ENCODE data around the gene NBEAL2.
"Not testable (repeated sequence)": the region's sequence is repeated elsewhere in the genome, so short reads cannot be mapped to it uniquely, and the experiment has no call there.

Gene NBEAL2

GRCh38 chr3:47014036-47014435 lies 34.6 kb downstream of the NBEAL2 start:
- no peaks in the 10 kb centered on the region for H3K9me3 ChIP-seq (ENCODE audit: control insufficient read depth, low read length)
- no peak for DNase-seq (ENCODE audit: low read depth)
- H3K27me3 ChIP-seq (replicated peaks; ENCODE audit: control insufficient read depth, insufficient read depth, low read length), result no peaks in the 10 kb centered on the region
- no peak overlapping the region for H3K4me3 ChIP-seq (ENCODE audit: low read length)
- peaks cover 19% of the 10 kb centered on the region for H3K4me1 ChIP-seq (ENCODE audit: control insufficient read depth, insufficient read depth, low read length)
- peaks cover 40% of the 10 kb centered on the region for H3K36me3 ChIP-seq (ENCODE audit: control insufficient read depth, insufficient read depth, low read length, severe bottlenecking)
- no peak overlapping the region for H3K9ac ChIP-seq (ENCODE audit: low read length)

- Histone ChIP-seq H3K9ac (ENCODE audit: low read length) (no peak overlapping the region), H3K36me3 (ENCODE audit: control insufficient read depth, insufficient read depth, low read length, severe bottlenecking) (peaks cover 48% of the 10 kb centered on the region), H3K4me3 (ENCODE audit: low read length) (no peak overlapping the region), H3K27me3 (replicated peaks; ENCODE audit: control insufficient read depth, insufficient read depth, low read length) (no peaks in the 10 kb centered on the region), H3K9me3 (ENCODE audit: control insufficient read depth, low read length) (no peaks in the 10 kb centered on the region), H3K4me1 (ENCODE audit: control insufficient read depth, insufficient read depth, low read length) (peaks cover 11% of the 10 kb centered on the region)
- DNase-seq (ENCODE audit: low read depth), result no peak
Measured at GRCh38 chr3:47015151-47015550, 35.7 kb downstream of the NBEAL2 start.

DNA sequence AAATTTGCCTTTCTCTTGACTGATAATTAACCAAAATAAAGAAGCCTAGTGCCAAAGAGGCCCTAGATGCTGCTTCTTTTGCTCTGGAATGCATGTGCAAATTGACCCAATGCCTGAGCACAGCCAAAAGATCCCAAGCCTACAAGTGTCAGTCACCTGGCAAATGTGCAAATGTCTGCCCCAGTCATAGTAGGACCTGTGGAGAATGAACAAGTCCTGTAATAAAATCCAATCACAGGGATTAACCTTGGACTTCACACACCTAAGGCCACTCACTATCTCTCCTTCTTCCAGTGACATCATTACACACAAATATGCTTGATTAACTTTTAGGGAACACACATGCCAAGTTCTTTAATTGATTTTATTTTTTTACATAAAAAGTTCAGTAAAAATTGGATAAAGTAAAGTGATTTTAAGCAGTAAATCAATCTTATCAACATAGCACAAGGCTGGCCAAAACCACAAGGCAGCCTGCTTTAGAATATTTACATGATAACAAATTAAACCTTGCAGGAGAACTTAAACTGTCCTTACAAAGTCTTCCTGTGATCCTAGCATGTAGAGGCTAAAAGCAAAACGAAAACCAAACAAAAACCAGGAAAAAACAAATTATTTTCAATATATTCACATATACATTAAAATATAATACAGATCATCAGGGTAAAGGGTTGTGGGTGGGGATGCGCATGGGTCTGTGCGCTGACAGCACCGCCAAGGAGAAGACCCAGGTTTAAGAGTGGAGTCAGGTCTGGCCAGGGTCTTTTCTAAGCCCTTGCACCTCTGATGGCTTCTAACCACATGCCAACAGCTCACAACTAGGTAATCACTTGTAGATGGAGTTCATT lies 36.8 kb downstream of the NBEAL2 start:
- H3K9me3 ChIP-seq (ENCODE audit: control insufficient read depth, low read length), result no peaks in the 10 kb centered on the region
- H3K4me1 ChIP-seq (ENCODE audit: control insufficient read depth, insufficient read depth, low read length), result peaks cover 10% of the 10 kb centered on the region
- DNase-seq (ENCODE audit: low read depth), result no peak
- no peak overlapping the region for H3K4me3 ChIP-seq (ENCODE audit: low read length)
- H3K9ac ChIP-seq (ENCODE audit: low read length), result no peak overlapping the region
- peaks cover 48% of the 10 kb centered on the region for H3K36me3 ChIP-seq (ENCODE audit: control insufficient read depth, insufficient read depth, low read length, severe bottlenecking)
- no peaks in the 10 kb centered on the region for H3K27me3 ChIP-seq (replicated peaks; ENCODE audit: control insufficient read depth, insufficient read depth, low read length)

DNA sequence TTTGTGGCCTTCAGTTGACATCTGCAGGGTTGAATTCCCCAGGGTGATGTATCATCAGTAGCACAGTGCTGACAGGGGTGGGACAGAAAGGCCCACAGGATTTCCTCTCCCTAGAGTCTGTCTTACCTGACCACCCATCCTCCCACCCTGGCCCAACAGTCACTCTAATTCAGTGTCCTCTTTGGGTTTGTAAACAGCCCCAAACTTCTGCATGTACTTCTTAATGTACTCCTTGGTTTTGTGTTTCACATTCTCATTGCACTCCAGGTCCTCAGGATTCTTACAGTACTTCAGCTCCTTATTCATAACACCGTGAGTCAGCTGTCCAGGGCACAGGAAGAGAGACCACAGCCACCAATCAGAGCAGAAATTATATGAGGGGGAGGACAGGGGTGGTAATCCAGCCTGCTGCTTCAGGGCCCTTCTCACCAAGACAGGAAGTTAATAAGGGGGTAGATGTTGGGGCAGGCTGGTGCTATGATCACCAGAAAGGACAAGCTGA lies 37.5 kb downstream of the NBEAL2 start:
- H3K4me1 ChIP-seq (ENCODE audit: control insufficient read depth, insufficient read depth, low read length), result peaks cover 10% of the 10 kb centered on the region
- peaks cover 48% of the 10 kb centered on the region for H3K36me3 ChIP-seq (ENCODE audit: control insufficient read depth, insufficient read depth, low read length, severe bottlenecking)

GRCh38 chr3:47017504-47018268 lies 38.2 kb downstream of the NBEAL2 start:
- Histone ChIP-seq H3K27me3 (replicated peaks; ENCODE audit: control insufficient read depth, insufficient read depth, low read length) (no peaks in the 10 kb centered on the region), H3K36me3 (ENCODE audit: control insufficient read depth, insufficient read depth, low read length, severe bottlenecking) (peaks cover 48% of the 10 kb centered on the region), H3K4me3 (ENCODE audit: low read length) (no peak overlapping the region), H3K9ac (ENCODE audit: low read length) (no peak overlapping the region), H3K4me1 (ENCODE audit: control insufficient read depth, insufficient read depth, low read length) (peaks cover 17% of the 10 kb centered on the region), H3K9me3 (ENCODE audit: control insufficient read depth, low read length) (no peaks in the 10 kb centered on the region)
- DNase-seq (ENCODE audit: low read depth), result no peak

More for the DNA sequence above, 37.5 kb downstream of the NBEAL2 start:
- no peak overlapping the region for H3K9ac ChIP-seq (ENCODE audit: low read length)
- H3K27me3 ChIP-seq (replicated peaks; ENCODE audit: control insufficient read depth, insufficient read depth, low read length), result no peaks in the 10 kb centered on the region
- H3K4me3 ChIP-seq (ENCODE audit: low read length), result no peak overlapping the region
- peak; percentile 53 for DNase-seq (ENCODE audit: low read depth)
- H3K9me3 ChIP-seq (ENCODE audit: control insufficient read depth, low read length), result no peaks in the 10 kb centered on the region

- Histone ChIP-seq H3K4me3 (ENCODE audit: low read length) (no peak overlapping the region), H3K36me3 (ENCODE audit: control insufficient read depth, insufficient read depth, low read length, severe bottlenecking) (peaks cover 48% of the 10 kb centered on the region), H3K4me1 (ENCODE audit: control insufficient read depth, insufficient read depth, low read length) (peaks cover 20% of the 10 kb centered on the region), H3K9me3 (ENCODE audit: control insufficient read depth, low read length) (no peaks in the 10 kb centered on the region), H3K9ac (ENCODE audit: low read length) (no peak overlapping the region), H3K27me3 (replicated peaks; ENCODE audit: control insufficient read depth, insufficient read depth, low read length) (no peaks in the 10 kb centered on the region)
- no peak for DNase-seq (ENCODE audit: low read depth)
Measured at GRCh38 chr3:47018269-47018611, 38.8 kb downstream of the NBEAL2 start.

DNA sequence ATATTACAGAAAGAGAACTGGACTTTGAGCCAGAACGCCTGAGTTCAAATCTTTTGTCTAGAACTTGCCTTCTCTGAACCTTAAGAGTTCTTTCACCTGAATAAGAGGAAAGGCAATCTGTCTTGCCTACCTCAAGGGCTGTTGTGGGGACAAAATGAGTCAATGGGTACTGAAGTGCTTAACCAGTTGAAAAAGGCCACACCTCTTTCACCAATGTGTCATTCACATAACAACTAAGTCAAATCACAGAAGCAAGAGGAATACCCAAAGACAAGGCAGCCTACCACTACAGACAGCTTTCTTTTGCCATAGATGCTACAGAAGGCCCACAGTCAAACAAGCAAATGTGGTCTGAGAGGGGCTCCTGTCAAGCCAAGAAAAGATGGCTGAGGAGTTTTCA lies 39.7 kb downstream of the NBEAL2 start:
- no peaks in the 10 kb centered on the region for H3K27me3 ChIP-seq (replicated peaks; ENCODE audit: control insufficient read depth, insufficient read depth, low read length)
- no peak overlapping the region for H3K9ac ChIP-seq (ENCODE audit: low read length)
- peaks cover 20% of the 10 kb centered on the region for H3K4me1 ChIP-seq (ENCODE audit: control insufficient read depth, insufficient read depth, low read length)
- no peaks in the 10 kb centered on the region for H3K9me3 ChIP-seq (ENCODE audit: control insufficient read depth, low read length)
- DNase-seq (ENCODE audit: low read depth), result no peak
- H3K36me3 ChIP-seq (ENCODE audit: control insufficient read depth, insufficient read depth, low read length, severe bottlenecking), result peaks cover 43% of the 10 kb centered on the region
- H3K4me3 ChIP-seq (ENCODE audit: low read length), result no peak overlapping the region

- Histone ChIP-seq H3K36me3 (ENCODE audit: control insufficient read depth, insufficient read depth, low read length, severe bottlenecking) (peaks cover 41% of the 10 kb centered on the region), H3K27me3 (replicated peaks; ENCODE audit: control insufficient read depth, insufficient read depth, low read length) (no peaks in the 10 kb centered on the region), H3K4me3 (ENCODE audit: low read length) (no peak overlapping the region), H3K9ac (ENCODE audit: low read length) (no peak overlapping the region), H3K9me3 (ENCODE audit: control insufficient read depth, low read length) (no peaks in the 10 kb centered on the region), H3K4me1 (ENCODE audit: control insufficient read depth, insufficient read depth, low read length) (peaks cover 28% of the 10 kb centered on the region)
- no peak for DNase-seq (ENCODE audit: low read depth)
Measured at GRCh38 chr3:47020311-47020710, 40.8 kb downstream of the NBEAL2 start.

- H3K9me3 ChIP-seq (ENCODE audit: control insufficient read depth, low read length), result no peaks in the 10 kb centered on the region
- no peaks in the 10 kb centered on the region for H3K27me3 ChIP-seq (replicated peaks; ENCODE audit: control insufficient read depth, insufficient read depth, low read length)
- peaks cover 18% of the 10 kb centered on the region for H3K4me1 ChIP-seq (ENCODE audit: control insufficient read depth, insufficient read depth, low read length)
- peaks cover 21% of the 10 kb centered on the region for H3K36me3 ChIP-seq (ENCODE audit: control insufficient read depth, insufficient read depth, low read length, severe bottlenecking)
- peak overlapping the region; percentile 21 for H3K9ac ChIP-seq (ENCODE audit: low read length)
- no peak overlapping the region for H3K4me3 ChIP-seq (ENCODE audit: low read length)
- peak; percentile 24 for DNase-seq (ENCODE audit: low read depth)
Measured at GRCh38 chr3:47022641-47023071, 43.2 kb downstream of the NBEAL2 start.

DNA sequence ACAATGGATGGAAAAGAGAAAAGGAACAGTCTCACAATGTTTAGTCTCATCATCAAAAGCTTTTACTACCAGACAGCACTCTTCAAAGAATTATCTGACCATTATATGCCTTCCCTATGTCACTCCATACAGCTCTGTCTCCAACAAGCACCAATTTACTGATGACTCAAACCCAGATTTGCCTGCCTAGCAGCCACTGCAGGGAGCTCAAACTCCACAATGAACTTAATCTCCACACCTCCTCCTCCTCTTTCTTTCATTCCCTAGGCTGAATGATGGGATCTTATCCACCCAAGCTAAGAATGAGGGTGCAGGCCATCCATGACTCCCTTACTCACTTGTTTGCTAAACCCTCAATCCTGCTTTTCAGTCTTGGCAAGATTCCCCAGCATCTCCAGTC lies 45.5 kb downstream of the NBEAL2 start:
- no peaks in the 10 kb centered on the region for H3K9me3 ChIP-seq (ENCODE audit: control insufficient read depth, low read length)
- no peaks in the 10 kb centered on the region for H3K27me3 ChIP-seq (replicated peaks; ENCODE audit: control insufficient read depth, insufficient read depth, low read length)
- peak; percentile 28 for DNase-seq (ENCODE audit: low read depth)
- peaks cover 8% of the 10 kb centered on the region for H3K36me3 ChIP-seq (ENCODE audit: control insufficient read depth, insufficient read depth, low read length, severe bottlenecking)
- no peak overlapping the region for H3K9ac ChIP-seq (ENCODE audit: low read length)
- no peak overlapping the region for H3K4me3 ChIP-seq (ENCODE audit: low read length)
- peaks cover 18% of the 10 kb centered on the region for H3K4me1 ChIP-seq (ENCODE audit: control insufficient read depth, insufficient read depth, low read length)

DNA sequence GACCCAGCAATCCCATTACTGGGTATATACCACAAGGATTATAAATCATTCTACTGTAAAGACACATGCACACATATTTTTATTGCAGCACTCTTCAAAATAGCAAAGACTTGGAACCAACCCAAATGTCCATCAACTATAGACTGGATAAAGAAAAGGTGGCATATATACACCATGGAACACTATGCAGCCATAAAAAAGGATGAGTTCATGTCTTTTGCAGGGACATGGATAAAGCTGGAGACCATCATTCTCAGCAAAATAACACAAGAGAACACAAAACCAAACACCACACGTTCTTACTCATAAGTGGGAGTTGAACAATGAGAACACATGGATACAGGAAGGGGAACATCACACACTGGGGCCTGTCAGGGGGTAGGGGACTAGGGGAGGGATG lies 47.0 kb downstream of the NBEAL2 start:
- not testable (repeated sequence) for H3K9me3 ChIP-seq (ENCODE audit: control insufficient read depth, low read length); H3K9ac ChIP-seq (ENCODE audit: low read length); H3K4me3 ChIP-seq (ENCODE audit: low read length)

More for the DNA sequence above, 47.0 kb downstream of the NBEAL2 start:
- not testable (repeated sequence) for H3K36me3 ChIP-seq (ENCODE audit: control insufficient read depth, insufficient read depth, low read length, severe bottlenecking); H3K27me3 ChIP-seq (replicated peaks; ENCODE audit: control insufficient read depth, insufficient read depth, low read length); DNase-seq (ENCODE audit: low read depth)
- peaks cover 18% of the 10 kb centered on the region for H3K4me1 ChIP-seq (ENCODE audit: control insufficient read depth, insufficient read depth, low read length)

All from adipocyte (in vitro differentiated cells).